GM21390 (cell line): ENCODE measurements around the gene KNOP1.
"Not testable (repeated sequence)": the region's sequence is repeated elsewhere in the genome, so short reads cannot be mapped to it uniquely, and the experiment has no call there.

ENCODE experiments used
- ATAC-seq: cut with Tn5 transposase; IDR thresholded peaks from one replicate; pipeline ENCODE4 v1.9.1; 2021; ENCODE audit not compliant: unreplicated experiment

Gene KNOP1

DNA sequence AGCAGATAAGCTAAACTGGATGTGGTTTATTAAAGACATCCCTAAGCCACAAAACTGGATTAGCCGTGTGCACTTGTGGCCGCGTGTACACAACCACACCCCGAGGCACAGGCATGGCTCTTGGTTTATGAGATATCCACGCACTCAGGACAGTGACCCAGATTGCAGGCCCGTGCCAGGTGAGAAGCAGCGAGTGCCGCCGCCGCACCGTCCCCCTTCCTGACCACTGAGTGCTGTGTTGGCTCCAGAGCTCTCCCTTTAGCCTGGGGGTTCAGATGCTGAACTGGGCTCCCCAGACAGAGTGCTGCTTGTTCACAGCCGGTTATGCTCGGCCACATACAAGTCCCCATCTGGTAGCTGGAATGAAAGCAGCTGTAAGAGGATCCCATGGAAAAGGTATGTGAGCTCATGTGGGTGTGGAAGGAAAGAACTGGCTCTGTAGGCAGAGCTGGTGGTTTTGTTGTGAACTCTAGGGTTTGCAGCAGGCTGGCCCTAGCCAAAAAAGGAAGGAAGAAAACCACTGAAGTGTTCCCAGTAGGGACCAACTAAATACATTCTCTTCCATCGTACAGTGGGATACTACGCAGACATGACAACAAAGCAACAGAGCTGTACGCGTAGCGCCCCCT is 29.5 kb downstream of the KNOP1 start:
- no peak for ATAC-seq

GRCh38 chr16:19687279-19687678 is 30.7 kb downstream of the KNOP1 start:
- ATAC-seq = no peak

DNA sequence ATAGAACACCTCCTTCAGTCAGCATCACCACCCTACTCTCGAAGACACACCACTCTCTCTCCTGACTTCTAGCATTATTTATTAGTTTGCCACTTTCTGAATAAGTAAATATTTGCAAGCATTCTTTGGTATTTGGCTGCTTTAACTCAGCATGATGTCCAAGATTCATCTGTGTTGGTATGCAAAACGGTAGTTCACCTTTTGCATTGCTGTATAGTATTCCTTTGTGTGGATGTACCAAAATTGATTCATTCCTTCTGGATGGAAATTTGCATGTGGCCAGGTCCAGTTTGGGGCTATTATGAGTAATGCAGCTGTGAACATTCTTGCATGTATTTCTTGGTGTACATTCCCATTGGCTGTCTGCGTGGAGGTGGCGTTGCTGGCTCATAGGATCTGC is 32.9 kb downstream of the KNOP1 start:
- ATAC-seq = no peak

GRCh38 chr16:19683453-19684236 is 34.4 kb downstream of the KNOP1 start:
- ATAC-seq = no peak

DNA sequence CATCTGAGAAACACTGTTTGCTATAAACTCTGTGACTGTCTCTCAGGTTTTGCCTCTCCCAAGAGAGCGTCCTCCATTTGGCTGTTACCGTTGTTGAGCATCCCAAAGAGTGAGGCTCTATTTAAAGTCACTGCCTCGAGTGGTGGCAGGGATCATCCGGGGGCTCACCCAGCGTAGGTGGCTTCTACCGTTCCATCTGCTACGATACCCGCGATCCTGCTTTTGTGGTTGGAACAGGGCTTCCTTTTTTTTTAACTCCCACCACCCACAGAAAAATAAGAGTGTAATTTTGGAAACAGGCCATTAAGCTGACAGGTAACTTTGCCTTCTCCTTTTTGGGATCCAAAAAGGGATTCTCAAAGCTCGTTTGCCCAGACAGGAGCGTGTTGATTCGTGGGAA is 36.4 kb downstream of the KNOP1 start:
- ATAC-seq = no peak

DNA sequence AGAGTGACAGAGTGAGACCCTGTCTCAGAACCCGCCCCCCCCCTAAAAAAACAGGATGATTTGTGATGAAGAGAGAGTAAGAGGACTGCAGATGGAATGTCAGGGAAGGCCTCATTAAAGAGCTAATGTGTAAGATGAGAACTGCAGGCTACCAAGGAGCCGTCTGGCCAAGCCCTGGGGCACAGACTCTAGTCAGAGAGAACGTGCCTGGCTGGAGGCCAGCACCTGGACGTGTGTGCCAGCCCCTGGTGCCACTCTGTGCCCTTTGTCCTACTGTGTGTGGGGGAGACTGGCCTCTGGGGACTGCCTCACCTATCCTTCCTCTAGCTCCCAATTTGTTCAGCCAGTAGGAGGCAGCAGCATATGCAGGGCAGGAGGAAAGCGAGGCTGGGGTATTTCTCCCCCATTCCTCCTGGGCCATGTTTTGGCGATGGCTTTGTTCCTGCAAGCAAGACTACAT is 37.1 kb downstream of the KNOP1 start:
- no peak for ATAC-seq

- ATAC-seq = not testable (repeated sequence)
Measured at GRCh38 chr16:19679281-19679680, 38.7 kb downstream of the KNOP1 start.

DNA sequence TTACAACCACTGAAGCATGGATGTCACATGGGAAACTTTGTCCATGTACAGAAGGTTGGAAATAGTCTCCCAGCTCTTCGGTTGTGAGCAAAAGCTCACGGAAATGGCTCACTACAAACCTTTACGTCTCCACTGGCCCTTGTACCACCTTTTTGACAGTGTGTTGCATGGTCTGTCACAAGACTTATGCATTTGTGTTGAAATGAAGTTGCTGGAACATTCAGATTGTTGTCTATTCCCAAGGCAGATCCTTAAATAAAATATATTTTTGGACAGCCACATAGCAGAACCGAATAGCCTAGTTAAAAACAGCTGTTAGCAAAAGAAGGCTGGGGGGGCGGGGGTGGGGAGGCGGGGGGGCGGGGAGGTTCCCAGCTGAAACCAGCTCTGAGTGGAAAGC is 39.2 kb downstream of the KNOP1 start:
- ATAC-seq = no peak

DNA sequence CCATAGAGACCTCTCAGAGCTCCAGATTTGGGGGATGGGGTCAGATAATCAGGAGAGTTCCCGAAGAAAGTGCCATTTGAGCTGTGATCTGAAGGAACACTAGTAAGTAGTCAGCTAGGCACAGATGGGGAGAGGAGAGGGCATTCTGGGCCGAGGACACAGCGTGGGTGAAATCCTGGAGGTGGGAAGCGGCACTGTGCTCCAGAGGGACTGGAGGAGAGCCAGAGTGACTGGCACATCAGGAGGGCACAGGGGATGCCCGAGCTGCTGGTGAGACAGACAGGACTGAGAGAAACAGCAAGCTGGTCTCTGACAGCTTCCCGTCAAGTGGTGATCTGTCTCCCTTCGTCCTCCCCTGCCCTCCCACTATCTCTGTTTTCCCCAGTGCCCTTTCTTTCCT is 40.6 kb downstream of the KNOP1 start:
- ATAC-seq = no peak

GRCh38 chr16:19674485-19674884 is 43.5 kb downstream of the KNOP1 start:
- ATAC-seq = no peak

- ATAC-seq = no peak
Measured at GRCh38 chr16:19672378-19672777, 45.6 kb downstream of the KNOP1 start.

DNA sequence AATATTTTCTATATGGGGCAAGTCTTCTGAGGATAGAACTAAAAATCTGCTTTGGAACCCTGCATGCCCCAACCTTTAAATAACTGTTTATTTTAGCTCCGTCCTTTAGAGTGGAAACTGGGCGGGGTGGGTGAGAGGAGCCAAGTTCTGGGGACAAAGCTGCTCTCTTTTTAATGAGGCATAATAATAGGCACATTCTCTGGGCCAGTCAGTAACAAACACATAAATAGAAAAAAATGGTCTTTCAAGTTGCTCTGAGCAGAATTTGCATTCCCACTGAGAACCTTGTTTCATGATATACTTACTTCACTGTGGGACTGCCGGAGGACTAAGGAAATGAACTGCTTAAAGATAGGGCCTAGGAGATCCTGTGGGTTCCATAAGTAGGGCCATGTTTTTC is 51.5 kb downstream of the KNOP1 start:
- ATAC-seq = no peak

DNA sequence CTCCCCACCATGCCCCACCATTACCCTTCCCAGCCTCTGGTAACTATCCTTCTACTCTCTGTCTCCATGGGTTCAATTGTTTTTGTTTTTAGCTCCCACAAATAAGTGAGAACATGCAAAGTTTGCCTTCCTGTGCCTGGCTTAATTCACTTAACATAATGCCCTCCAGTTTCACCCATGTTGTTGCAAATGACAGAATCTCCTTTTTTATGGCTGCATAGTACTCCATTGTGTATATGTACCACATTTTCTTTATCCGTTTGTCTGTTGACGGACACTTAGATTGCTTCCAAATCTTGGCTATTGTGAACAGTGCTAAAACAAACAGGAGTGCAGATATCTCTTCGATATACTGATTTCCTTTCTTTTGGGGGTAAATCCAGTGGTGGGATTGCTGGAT is 52.7 kb downstream of the KNOP1 start:
- not testable (repeated sequence) for ATAC-seq

GRCh38 chr16:19664166-19664565 is 53.9 kb downstream of the KNOP1 start:
- ATAC-seq = no peak

DNA sequence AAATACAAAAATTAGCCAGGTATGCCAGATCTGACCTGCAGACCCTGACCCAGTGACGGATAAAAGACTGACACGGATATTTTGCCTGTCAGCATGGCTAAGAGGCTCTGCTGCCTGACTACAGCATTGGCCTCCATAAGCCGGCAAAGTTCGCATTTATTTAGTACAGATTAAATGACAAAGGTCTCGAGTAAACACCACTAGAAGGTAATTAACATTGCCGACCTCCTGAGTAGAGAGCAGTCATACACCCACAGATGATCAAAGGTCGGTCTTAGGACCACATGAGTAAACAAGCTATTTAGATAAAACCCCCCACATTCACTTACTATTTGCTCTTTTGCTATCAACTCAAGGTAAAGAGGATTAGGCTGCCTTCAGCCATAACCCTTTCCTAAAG is 55.7 kb downstream of the KNOP1 start:
- no peak for ATAC-seq

DNA sequence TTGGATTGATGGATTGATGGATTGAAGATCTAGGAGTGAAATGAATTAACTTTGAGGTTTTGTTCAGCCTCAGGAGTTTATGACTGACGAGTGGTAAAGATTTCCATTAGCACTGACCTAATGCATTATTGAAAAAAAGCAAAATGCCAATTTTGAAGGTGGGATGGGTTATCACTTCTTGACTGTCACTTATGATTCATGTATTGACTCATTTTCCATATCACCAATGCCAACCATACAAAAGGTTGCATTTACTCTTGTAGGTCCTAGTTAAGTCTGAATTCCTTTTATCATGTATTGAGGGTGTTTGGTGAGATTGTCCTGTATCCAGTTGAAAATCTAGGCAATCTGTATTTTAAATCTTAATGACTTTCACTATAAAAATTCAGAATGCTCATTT is 57.6 kb downstream of the KNOP1 start:
- ATAC-seq = no peak

DNA sequence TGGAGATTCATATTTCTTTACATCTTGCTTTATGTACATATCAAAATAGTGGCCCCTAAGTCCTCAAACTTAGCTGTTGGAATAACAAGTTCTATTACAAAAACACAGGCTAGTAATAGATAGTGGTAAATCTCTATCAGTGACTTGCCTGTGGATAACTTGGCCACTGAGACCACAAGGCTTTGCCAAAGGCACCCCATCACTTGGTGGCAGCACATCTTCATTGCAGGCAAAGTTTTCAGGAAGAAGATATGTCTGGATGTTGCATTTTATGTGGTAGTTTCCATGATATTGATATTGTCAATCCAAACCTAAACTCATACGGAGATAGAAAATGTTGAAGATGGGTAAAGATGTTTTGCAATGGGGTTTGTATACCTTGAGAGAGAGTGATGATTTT is 58.5 kb downstream of the KNOP1 start:
- no peak for ATAC-seq

GRCh38 chr16:19657831-19658230 is 60.2 kb downstream of the KNOP1 start:
- ATAC-seq = no peak

DNA sequence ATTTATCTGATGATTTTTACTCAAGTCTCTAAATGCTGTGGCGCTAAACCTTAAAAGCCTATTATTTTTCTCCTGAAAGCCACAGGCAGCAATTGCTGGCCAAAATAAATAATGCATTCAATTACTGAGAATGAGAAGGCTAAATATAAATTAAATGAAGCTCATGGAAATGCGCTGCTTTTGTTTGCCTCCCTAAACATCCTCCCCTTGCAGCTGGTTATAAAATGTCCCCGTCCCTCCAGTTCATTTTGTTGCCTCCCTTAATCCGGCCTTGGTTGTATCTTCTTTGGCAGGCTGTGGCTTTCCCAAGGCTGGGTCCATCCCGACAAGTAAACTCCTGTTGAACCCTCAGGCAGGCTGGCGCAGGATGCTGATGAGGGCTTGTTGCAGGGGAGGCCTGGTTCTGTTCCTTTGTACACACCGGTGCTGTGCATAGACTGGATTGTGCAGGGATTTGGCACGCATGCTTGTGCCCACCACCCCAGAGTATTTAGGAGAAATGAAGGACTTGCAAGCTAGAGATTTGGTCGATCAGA is 62.7 kb downstream of the KNOP1 start:
- no peak for ATAC-seq

DNA sequence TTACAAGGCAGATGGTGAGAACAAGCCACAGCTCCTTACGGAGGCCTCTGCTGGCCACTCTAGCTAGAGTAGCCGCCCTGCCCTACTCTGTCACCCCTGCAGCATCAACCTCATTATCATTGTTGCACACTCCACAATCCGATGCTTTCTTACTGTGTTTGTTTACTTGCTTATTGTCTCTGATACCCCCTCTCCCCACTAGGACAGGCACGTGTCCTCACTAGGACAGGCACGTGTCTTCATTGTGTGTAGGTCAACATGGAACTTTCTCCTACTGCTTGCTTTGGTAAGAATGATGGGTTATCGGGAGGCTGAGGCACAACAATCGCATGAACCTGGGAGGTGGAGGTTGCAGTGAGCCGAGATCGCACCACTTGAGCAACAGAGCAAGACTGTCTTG is 63.9 kb downstream of the KNOP1 start:
- ATAC-seq = no peak
